GM21360 (cell line): ENCODE measurements around the gene SLC26A5.
"Not testable (repeated sequence)": the region's sequence is repeated elsewhere in the genome, so short reads cannot be mapped to it uniquely, and the experiment has no call there.

Experiments used
- ATAC-seq: cut with Tn5 transposase; IDR thresholded peaks from one replicate; pipeline ENCODE4 v1.9.1; 2021; ENCODE audit warnings: mild to moderate bottlenecking, moderate library complexity; ENCODE audit not compliant: unreplicated experiment

Gene SLC26A5

GRCh38 chr7:103446049-103446520, at the start of gene SLC26A5:
SLC26A5 (minus strand) TSS chr7:103446207; CDS start chr7:103421514, 24,693 bp downstream.
- no peak for ATAC-seq

GRCh38 chr7:103487419-103487818, 41.4 kb upstream of the SLC26A5 start:
- ATAC-seq: no peak

- not testable (repeated sequence) for ATAC-seq
These were observed 40.9 kb upstream of the SLC26A5 start for GRCh38 chr7:103486873-103487272.

GRCh38 chr7:103480771-103481170, 34.8 kb upstream of the SLC26A5 start:
- ATAC-seq: no peak

DNA sequence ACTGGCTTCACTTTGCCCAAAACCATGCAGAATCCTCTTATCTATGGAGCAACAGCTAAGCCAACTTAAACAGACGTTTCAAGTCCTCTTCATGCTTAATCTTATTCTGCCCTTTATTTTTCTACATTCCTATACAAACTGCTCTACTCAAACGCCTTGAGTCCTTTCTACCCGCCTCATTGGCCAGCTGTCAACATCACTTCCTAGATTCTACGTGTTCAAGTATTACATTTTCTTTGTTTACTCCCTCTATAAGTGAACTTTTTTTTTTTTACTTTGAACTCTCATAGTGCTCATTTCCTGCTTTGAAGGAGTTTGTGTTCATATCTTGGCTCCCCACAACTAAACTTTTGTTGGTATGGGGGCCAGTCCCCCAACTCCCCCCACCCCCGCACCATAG, 28.9 kb upstream of the SLC26A5 start:
- no peak for ATAC-seq

GRCh38 chr7:103469095-103469948, 23.3 kb upstream of the SLC26A5 start:
- ATAC-seq: no peak

DNA sequence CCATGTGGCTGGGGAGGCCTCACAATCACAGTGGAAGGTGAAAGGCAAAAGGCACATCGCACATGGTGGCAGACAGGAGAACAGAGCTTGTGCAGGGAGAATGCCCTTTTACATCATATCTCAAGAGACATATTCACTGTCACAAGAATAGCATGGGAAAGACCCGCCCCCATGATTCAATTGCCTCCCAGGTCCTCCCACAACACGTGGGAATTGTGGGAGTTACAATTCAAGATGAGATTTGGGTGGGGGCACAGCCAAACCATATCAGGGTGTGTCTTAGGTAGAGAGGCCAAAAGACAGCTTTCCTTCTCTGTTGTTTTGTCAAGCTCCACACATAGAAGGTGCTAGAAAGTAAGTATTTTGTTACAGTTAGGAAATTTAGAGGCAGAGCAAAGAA, 20.8 kb upstream of the SLC26A5 start:
- ATAC-seq: no peak

DNA sequence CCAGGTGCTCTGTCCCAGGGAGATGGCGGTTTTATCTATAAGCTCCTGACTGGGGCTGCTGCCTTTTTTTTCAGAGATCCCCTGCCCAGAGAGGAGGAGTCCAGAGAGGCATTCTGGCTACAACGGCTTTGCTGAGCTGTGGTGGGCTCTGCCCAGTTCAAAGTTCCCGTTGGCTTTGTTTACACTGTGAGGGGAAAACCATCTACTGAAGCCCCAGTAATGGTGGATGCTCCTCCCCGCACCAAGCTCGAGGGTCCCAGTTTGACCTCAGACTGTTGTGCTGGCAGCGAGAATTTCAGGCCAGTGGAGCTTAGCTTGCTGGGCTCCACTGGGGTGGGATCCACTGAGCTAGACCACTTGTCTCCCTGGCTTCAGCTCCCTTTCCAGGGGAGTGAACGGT, 16.4 kb upstream of the SLC26A5 start:
- no peak for ATAC-seq

DNA sequence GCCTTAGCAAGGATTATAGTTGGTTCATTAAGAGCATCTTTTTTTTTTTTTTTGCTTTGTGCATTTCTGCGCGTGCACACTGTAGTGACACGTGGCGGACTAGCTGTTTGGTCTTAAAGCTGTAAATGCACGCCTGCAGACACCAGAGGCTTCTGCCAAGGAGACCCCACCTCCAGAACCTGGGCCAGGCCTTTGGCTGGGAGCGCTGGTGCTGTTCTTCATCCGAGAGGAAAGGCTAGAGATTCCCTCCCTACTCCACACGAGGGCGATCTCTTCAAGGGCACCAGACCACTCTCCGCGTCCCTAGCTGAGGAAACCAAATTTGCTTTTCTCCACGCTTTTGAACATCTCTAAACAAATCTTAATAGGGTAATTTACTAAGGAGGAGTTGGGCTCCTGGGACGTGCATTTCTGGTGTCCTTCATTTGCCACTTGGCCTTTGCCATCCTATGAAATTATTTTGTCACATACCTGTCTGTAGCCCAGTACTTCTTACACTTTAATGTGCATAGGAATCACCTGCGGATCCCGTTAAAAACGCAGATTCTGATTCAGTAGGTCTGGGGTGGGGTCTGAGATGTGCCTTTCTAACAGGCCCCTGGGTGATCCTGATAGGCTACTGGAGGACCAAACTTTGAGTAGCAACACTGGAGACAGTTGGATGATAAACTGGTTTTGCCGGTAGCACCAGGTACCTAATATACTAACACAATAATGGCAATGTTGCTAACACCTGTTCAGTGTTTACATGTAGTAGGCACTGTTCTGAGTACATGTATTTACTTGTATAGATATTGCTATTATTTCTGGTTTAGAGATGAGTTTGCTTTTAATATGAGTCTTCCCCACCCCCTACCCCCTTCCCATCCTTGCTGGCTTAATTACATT, 1.3 kb upstream of the SLC26A5 start:
- ATAC-seq: peak; percentile 75

- ATAC-seq: no peak
These were observed 569 bp downstream of the SLC26A5 start for GRCh38 chr7:103445228-103446048.

GRCh38 chr7:103439661-103440060, 6.3 kb downstream of the SLC26A5 start:
- ATAC-seq: no peak

DNA sequence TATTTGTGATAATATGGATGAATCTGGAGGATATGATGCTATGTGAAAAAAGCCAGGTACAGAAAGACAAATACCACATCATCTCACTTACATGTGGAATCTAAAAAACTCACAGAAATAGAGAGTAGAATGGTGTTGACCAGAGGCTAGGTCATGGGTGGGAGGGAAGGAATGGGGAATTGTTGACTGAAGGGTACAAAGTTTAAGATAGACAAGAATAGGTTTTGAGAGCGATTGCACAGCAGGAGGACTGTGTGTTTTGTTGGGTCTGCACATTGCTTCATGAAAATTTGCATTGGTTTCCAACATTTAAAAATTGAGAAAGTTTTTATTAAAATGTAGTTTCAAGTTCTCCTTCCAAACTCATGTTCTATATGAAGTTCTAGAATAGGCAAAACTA, 8.4 kb downstream of the SLC26A5 start:
- no peak for ATAC-seq

DNA sequence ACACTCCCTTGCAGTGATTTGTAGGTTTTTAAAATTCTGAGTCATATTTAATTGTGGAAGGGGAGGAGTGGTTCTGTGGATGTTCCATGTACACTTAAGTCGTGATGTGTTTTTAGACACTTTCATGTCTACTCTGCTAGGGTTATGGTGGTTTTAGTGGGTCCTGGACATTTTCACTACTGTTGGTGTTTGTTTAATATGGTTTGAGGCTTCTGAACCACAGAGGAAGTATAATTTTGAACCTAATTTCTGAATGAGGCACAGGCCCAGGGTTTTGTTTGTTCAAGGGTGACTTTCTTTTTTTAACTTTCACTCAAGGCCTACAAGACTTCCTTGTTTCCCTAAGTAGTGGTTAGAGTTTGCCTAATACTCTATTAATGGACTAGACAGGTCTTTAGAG, 13.3 kb downstream of the SLC26A5 start:
- peak; percentile 73 for ATAC-seq

DNA sequence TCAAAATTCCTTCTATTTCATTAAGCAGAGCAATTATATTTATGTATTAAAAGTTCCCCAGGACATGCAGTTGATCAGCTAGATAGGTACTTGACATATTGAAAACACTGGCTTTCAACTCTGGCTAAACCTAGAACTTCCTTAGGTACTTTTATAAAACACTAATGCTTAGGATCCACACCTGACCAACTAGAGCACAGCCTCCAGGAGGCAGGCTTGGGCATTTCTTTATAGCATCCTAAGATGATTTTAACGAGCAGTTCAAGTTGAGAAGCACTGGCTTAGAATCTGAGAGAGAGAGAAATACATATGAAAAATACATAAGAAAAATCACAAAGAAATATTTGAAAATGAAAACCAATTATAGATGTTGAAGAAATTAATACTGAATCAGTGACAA, 20.8 kb downstream of the SLC26A5 start:
- no peak for ATAC-seq

DNA sequence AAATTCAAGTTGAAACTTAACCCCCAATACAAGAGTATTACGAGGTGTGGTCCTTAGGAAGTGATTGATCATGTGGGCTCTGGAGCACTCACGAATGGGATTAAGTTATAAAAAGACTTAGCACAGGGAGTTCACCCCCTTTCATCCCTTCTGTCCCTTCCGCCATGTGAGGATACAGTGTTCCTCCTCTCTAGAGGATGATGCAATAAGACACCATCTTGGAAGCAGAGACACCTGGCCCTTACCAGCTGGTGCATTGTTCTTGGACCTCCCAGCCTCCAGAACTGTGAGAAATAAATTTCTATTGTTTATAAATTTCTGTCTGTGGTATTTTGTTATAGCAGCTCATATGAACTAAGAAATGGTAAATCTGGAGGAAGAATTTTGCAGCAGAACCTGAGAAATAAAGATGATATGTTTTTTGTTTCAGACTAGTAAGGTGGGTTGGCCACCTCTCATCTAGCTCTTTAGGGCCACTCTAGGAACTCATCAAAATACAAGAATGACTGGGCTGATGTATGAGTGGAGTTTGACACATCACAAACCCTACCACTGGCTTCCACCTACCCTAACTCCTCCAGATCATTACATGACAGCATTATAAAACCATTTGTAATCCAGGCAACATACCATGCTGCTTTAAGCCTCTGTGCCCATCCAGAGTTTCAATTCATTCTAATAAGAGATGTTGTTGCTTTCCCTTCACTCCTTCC, 22.4 kb downstream of the SLC26A5 start:
- no peak for ATAC-seq

- no peak for ATAC-seq
These were observed 25.1 kb downstream of the SLC26A5 start for GRCh38 chr7:103420857-103421384.

GRCh38 chr7:103418241-103418640, 27.8 kb downstream of the SLC26A5 start:
- ATAC-seq: no peak

DNA sequence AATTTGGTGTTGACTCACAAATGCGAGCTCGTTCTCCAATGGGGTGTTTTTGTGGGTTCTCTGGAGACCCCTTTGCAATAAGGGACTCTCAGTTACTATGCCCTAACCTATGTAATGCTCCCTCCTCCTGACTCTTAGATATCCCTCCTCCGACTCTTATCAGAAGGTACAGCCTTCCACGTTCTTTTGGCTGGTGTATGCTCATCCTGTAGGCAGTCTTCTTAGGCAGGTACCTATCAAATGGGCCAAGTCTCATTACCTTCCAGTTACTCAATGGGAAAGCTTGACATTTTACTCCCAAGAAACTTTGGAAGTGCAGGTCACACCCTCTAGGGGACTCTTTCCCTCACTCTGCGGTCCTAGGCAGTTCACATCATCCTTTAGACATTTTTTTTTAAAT, 32.6 kb downstream of the SLC26A5 start:
- ATAC-seq: no peak

DNA sequence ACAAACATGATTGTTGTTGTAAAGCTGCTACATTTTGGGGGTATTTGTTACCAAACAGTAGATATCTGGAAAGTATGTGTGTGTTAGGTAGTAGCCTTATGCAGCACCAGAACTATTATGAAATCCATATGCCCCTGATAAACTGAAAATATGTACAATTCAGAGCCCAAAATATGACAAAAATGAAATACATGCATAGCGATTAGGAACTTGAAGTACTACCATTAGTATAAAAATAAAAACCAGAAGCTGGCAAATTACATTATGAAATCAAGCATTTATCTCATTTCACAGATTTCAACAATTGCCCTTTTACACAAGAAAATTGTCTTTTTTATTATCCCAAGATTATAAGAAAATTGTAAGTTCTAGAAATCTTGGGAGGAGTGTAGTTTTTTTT, 33.9 kb downstream of the SLC26A5 start:
- ATAC-seq: no peak
